HepG2 (cell line): ENCODE results near the gene TNNI2. TPM values are rescaled to one million over a fixed set of nuclear protein-coding genes. Genes with fewer than 3 reads are reported as not detected.

Experiments
- ATAC-seq: fragments of 200-7000 bp; cut with Tn5 transposase; 3 replicates; pipeline ENCODE4 v1.9.1; 2020; ENCODE audit warnings: mild to moderate bottlenecking, moderate library complexity
- BruUV-seq: library from RNA; stranded (reverse); fragments of 400-500 nt; replicated peaks from 2 replicates; lab custom pipeline; 2021; lab: Mats Ljungman, UMichigan
- CTCF ChIA-PET: fragments of 300-600 bp; formaldehyde crosslinking; extraction: SDS; loops from one replicate; lab custom pipeline; 2021; ENCODE audit warnings: low total read pairs, inconsistent platforms, low intra/inter-chr PET ratio; lab: Yijun Ruan, JAX
- POLR2A ChIA-PET: fragments of 350-600 bp; sonication (Branson Sonifier 250); formaldehyde crosslinking; loops from one replicate; lab custom pipeline; 2020; ENCODE audit warnings: antibody characterized with exemption, inconsistent platforms; lab: Yijun Ruan, JAX
- DNase-seq: peaks from one replicate; pipeline ENCODE4 v3.0.0-alpha.2; 2015; ENCODE audit warnings: low spot score
- FAIRE-seq: peaks from 3 replicates; lab custom pipeline; 2011; peaks lifted over from hg19 to GRCh38; lab: Jason Lieb, UNC
- H2AFZ ChIP-seq: one replicate; pipeline ENCODE4 v1.6.1; 2011; ENCODE audit warnings: low read length, inconsistent platforms
- H3K27ac ChIP-seq: fragments of 300-600 bp; 3 replicates; pipeline ENCODE4 v1.8.0; 2011; ENCODE audit warnings: mixed run types, mild to moderate bottlenecking, mixed read lengths, low read length, inconsistent platforms; ENCODE audit not compliant: insufficient read depth; ENCODE audit errors: extremely low read length
- H3K27me3 ChIP-seq, 2 experiments: fragments of 200-600 bp in 1 of 2; 2 replicates in 1 of 2; 3 replicates in 1 of 2; pipeline versions ENCODE4 v1.6.0 to v1.8.0; 2011; ENCODE audit warnings: low read length in 2 of 2, mild to moderate bottlenecking in 2 of 2, moderate library complexity in 2 of 2, inconsistent platforms in 1 of 2; ENCODE audit not compliant: insufficient read depth in 2 of 2, control insufficient read depth in 1 of 2
- H3K36me3 ChIP-seq, 2 experiments: fragments of 200-600 bp in 1 of 2; replicated peaks in 1 of 2; 2 replicates in 1 of 2; 3 replicates in 1 of 2; pipeline versions ENCODE4 v1.5.1 to v1.8.0; 2011; ENCODE audit warnings: low read length in 2 of 2, inconsistent platforms in 1 of 2; ENCODE audit not compliant: insufficient read depth in 2 of 2, control insufficient read depth in 1 of 2
- H3K4me1 ChIP-seq: 2 replicates; pipeline ENCODE4 v1.5.1; 2012; ENCODE audit warnings: low read length, inconsistent platforms; ENCODE audit not compliant: insufficient read depth
- H3K4me2 ChIP-seq: 2 replicates; pipeline ENCODE4 v1.6.0; 2011; ENCODE audit warnings: low read depth, low read length, inconsistent platforms
- H3K4me3 ChIP-seq, 3 experiments: fragments of 200-600 bp in 1 of 3; sonication (generic), shearing (Covaris generic) in 1 of 3; replicated peaks in 1 of 3; 2 replicates each; pipeline ENCODE4 v1.5.1; 2011 to 2016; ENCODE audit warnings: low read length in 3 of 3, inconsistent platforms in 2 of 3, low read depth in 2 of 3, mild to moderate bottlenecking in 2 of 3, control low read depth in 1 of 3, mixed read lengths in 1 of 3; ENCODE audit not compliant: insufficient read depth in 1 of 3
- H3K79me2 ChIP-seq: one replicate; pipeline ENCODE4 v1.6.1; 2011; ENCODE audit warnings: low read length, inconsistent platforms; ENCODE audit not compliant: insufficient read depth
- H3K9ac ChIP-seq: 2 replicates; pipeline ENCODE4 v1.6.0; 2011; ENCODE audit warnings: mild to moderate bottlenecking, low read depth, low read length, inconsistent platforms; ENCODE audit not compliant: insufficient read depth
- H3K9me3 ChIP-seq: 2 replicates; pipeline ENCODE4 v1.5.1; 2012; ENCODE audit warnings: mild to moderate bottlenecking, low read length
- H4K20me1 ChIP-seq: 2 replicates; pipeline ENCODE4 v1.6.0; 2011; ENCODE audit warnings: inconsistent platforms, mild to moderate bottlenecking, low read length, moderate library complexity; ENCODE audit not compliant: insufficient read depth
- ZNF687 ChIP-seq: sonication (generic); formaldehyde crosslinking; IDR thresholded peaks from 2 replicates; pipeline ENCODE4 v1.5.1; 2020; ENCODE audit warnings: mild to moderate bottlenecking, missing genetic modification reagents, moderate library complexity
- ZNF781 ChIP-seq: sonication (generic); formaldehyde crosslinking; IDR thresholded peaks from 2 replicates; pipeline ENCODE4 v1.5.1; 2020; ENCODE audit warnings: borderline replicate concordance, mild to moderate bottlenecking, missing genetic modification reagents; ENCODE audit errors: not compliant biosample characterization
- WGBS: methylation state at CpG from one replicate; pipeline ENCODE4 v1.1.6; 2017; ENCODE audit warnings: low lambda C conversion rate; 5-methylcytosine and 5-hydroxymethylcytosine counted together
- in situ Hi-C: cut with HindIII; loops from 2 replicates; pipeline ENCODE4 v1.10.0; 2017; ENCODE audit warnings: low pct_unique_long_range_greater_than_20kb; ENCODE audit not compliant: extremely low pct_ligation_motif_present
- intact Hi-C: fragments of 100-400 bp; cut with micrococcal nuclease; formaldehyde crosslinking; loops from one replicate; pipeline ENCODE4 v1.10.0; 2022; ENCODE audit not compliant: unreplicated experiment
- polyA plus RNA-seq, 8 experiments: library from polyadenylated mRNA; depleted of rRNA in 3 of 8; stranded (reverse) in 7 of 8; unstranded in 1 of 8; fragments of >200 nt; fragmentation: Illumina TruSeq in 4 of 8; extraction: Trizol in 4 of 8; gene quantifications; 2 replicates each; pipeline versions ENCODE4 v1.2.1 to v1.2.3, GENCODE V29; 2011 to 2016; ENCODE audit warnings: low read depth in 4 of 8, missing spikeins in 1 of 8, mixed read lengths in 1 of 8; ENCODE audit not compliant: insufficient read depth in 1 of 8
- total RNA-seq, 5 experiments: library from RNA; depleted of rRNA; stranded (reverse); fragments of >200 nt; fragmentation: Illumina TruSeq; extraction: Trizol; gene quantifications; 2 replicates each; pipeline ENCODE4 v1.2.3, GENCODE V29; 2016; ENCODE audit warnings: low read depth in 1 of 5

The TNNI2 gene
- total and polyA plus RNA-seq, 2 of the 13 experiments (the other 11 are each of a cell fraction or from before 2014, with no cell fraction given), result 7.2 to 12.0 TPM

- WGBS, result 68% methylated on average over 13 of the region's 19 CpGs
These were observed 15.2 kb upstream of the TNNI2 start for GRCh38 chr11:1823376-1824220.

More at GRCh38 chr11:1823376-1824220, 15.2 kb upstream of the TNNI2 start:
- in situ Hi-C loops, result no loop called here
- ChIA-PET POLR2A (interaction anchor here (1.7 kb wide), 1 partner anchor 130 kb away, joined by 9 read pairs; no protein-coding TSS in a partner anchor), CTCF (interaction anchor here (1.0 to 4.0 kb wide), 2 partner anchors 131 to 328 kb away, joined by 3 to 56 read pairs; no protein-coding TSS in a partner anchor)
- Histone ChIP-seq H3K27ac (no peak overlapping the region), H3K36me3 (no peaks in the 10 kb centered on the region), H3K9me3 (0 out of 2 replicates have a peak, but pooled peaks cover 3% of the 10 kb centered on the region), H3K4me3 (no peak overlapping the region), H3K4me2 (no peak overlapping the region), H4K20me1 (no peaks in the 10 kb centered on the region), H3K27me3 (peaks cover 2 to 12% of the 10 kb centered on the region in 2 experiments; a peak in 3 of 5 replicates), H3K9ac (no peak overlapping the region), H2AFZ (no peak overlapping the region), H3K4me1 (peaks cover 41% of the 10 kb centered on the region), H3K79me2 (no peaks in the 10 kb centered on the region)
- BruUV-seq, result no TSS peak
- no peak for FAIRE-seq
- 0 out of 2 replicates have a peak, but pooled peaks have one; percentile 19 for TF ChIP-seq ZNF687 (CRISPR knock-in tag)
- TF ChIP-seq ZNF781 (CRISPR knock-in tag), result no peak
- DNase-seq, result no peak
- intact Hi-C loops, result no loop called here
- ATAC-seq, result no peak
